Upper lobe of left lung (tissue), 6 donors: Measurements from ENCODE around the gene TBX15. TPM values are rescaled to one million over a fixed set of nuclear protein-coding genes. Genes with fewer than 3 reads are reported as not detected.

ENCODE experiments used
- ATAC-seq, 2 donors: fragments of 200-7000 bp; cut with Tn5 transposase; one replicate each; pipeline ENCODE4 v1.9.1; 2022; ENCODE audit warnings: mild to moderate bottlenecking in 2 of 2, moderate library complexity in 2 of 2; ENCODE audit not compliant: low FRiP score in 2 of 2
- DNase-seq, 2 donors: peaks; one replicate each; pipeline ENCODE4 v3.0.0-alpha.2; 2019 to 2020
- H3K27ac ChIP-seq, 4 donors: fragments of 200-600 bp; sonication (generic); one replicate each; pipeline ENCODE4 v1.5.1; 2016 to 2019
- H3K27me3 ChIP-seq, 4 donors: fragments of 200-600 bp; sonication (generic); one replicate each; pipeline ENCODE4 v1.5.1; 2017 to 2019
- H3K36me3 ChIP-seq, 4 donors: fragments of 200-600 bp; sonication (generic); one replicate each; pipeline ENCODE4 v1.5.1; 2016 to 2019
- H3K4me1 ChIP-seq, 4 donors: fragments of 200-600 bp; sonication (generic); one replicate each; pipeline ENCODE4 v1.5.1; 2018 to 2019
- H3K4me3 ChIP-seq, 4 donors: fragments of 200-600 bp; sonication (generic); one replicate each; pipeline ENCODE4 v1.5.1; 2017 to 2019; ENCODE audit warnings: mild to moderate bottlenecking in 2 of 4, moderate library complexity in 1 of 4
- H3K9me3 ChIP-seq, 4 donors: fragments of 200-600 bp; sonication (generic); one replicate each; pipeline ENCODE4 v1.5.1; 2018 to 2019
- CTCF ChIP-seq, 6 experiments: fragments of 450-650 bp in 4 of 6; fragments of 200-600 bp in 2 of 6; sonication (generic) in 2 of 6; IDR thresholded peaks; one replicate each; pipeline ENCODE4 v1.5.1; 2016 to 2019; ENCODE audit warnings: antibody characterized with exemption in 6 of 6
- EP300 ChIP-seq, 4 donors: sonication (generic); formaldehyde crosslinking; IDR thresholded peaks; one replicate each; pipeline ENCODE4 v1.5.1; 2017; ENCODE audit warnings: antibody characterized with exemption in 4 of 4, control low read depth in 2 of 4
- POLR2A ChIP-seq, 4 donors: fragments of 450-650 bp; IDR thresholded peaks; one replicate each; pipeline ENCODE4 v1.5.1; 2016 to 2017; ENCODE audit warnings: antibody characterized with exemption in 4 of 4, mild to moderate bottlenecking in 2 of 4
- POLR2AphosphoS5 ChIP-seq, 2 donors: sonication (generic); formaldehyde crosslinking; IDR thresholded peaks; one replicate each; pipeline ENCODE4 v1.5.1; 2017; ENCODE audit warnings: antibody characterized with exemption in 2 of 2
- WGBS, 2 donors: methylation state at CpG; one replicate each; pipeline ENCODE4 v1.1.5; 2017 to 2018; 5-methylcytosine and 5-hydroxymethylcytosine counted together
- total RNA-seq, 6 donors: library from RNA; depleted of rRNA in 4 of 6; stranded (reverse); fragments of >200 nt in 4 of 6; gene quantifications; one replicate each; pipeline versions ENCODE4 v1.1.0 to v1.2.1, GENCODE V29; 2016 to 2021
- donor health status: DM: no; HTN: no; CAD: no; lungs with moderate emphysema.
- donor health status: DM: no; HTN: yes; CAD: no; lungs with severe emphysema.

The TBX15 gene
- total RNA-seq, 6 donors from 2014 or later, result 0.13 to 1.2 (median 0.39) TPM; not detected in 1

GRCh38 chr1:118984722-118985639 is 3.2 kb downstream of the TBX15 start:
- H3K27me3 ChIP-seq, result peaks cover 4 to 88% (median 50%) of the 10 kb centered on the region in 4 donors
- peaks cover 21 to 52% (median 28%) of the 10 kb centered on the region in 4 donors for H3K4me1 ChIP-seq
- WGBS, 2 donors, result 20 to 29% methylated on average over 47 to 48 of the region's 48 CpGs
- ATAC-seq, result no peak
- H3K27ac ChIP-seq, result no peak overlapping the region
- no peaks in the 10 kb centered on the region for H3K9me3 ChIP-seq
- H3K36me3 ChIP-seq, result no peaks in the 10 kb centered on the region
- TF ChIP-seq EP300 (IDR thresholded peaks at IDR 0.05) (no peak), POLR2AphosphoS5 (IDR thresholded peaks at IDR 0.05) (no peak), POLR2A (IDR thresholded peaks at IDR 0.05) (no peak), CTCF (IDR thresholded peaks at IDR 0.05) (no peak)
- peak overlapping the region in 3 of 4 donors; percentile 6 to 38 (median 37) for H3K4me3 ChIP-seq
- peak in 1 of 2 donors; percentile 50 for DNase-seq

GRCh38 chr1:118984086-118984721 is 3.9 kb downstream of the TBX15 start:
- H3K9me3 ChIP-seq, result no peaks in the 10 kb centered on the region
- H3K27ac ChIP-seq, result no peak overlapping the region
- 22 to 32% methylated on average over 11 to 43 of the region's 43 CpGs for WGBS, 2 donors
- peak in 1 of 2 donors; percentile 60 for ATAC-seq
- peak in 1 of 2 donors; percentile 72 for DNase-seq
- TF ChIP-seq EP300 (IDR thresholded peaks at IDR 0.05) (no peak), CTCF (IDR thresholded peaks at IDR 0.05) (no peak), POLR2AphosphoS5 (IDR thresholded peaks at IDR 0.05) (no peak), POLR2A (IDR thresholded peaks at IDR 0.05) (no peak)
- H3K4me1 ChIP-seq, result peaks cover 28 to 60% (median 35%) of the 10 kb centered on the region in 4 donors
- peak overlapping the region in 3 of 4 donors; percentile 6 to 38 (median 37) for H3K4me3 ChIP-seq
- H3K27me3 ChIP-seq, result peaks cover 4 to 90% (median 49%) of the 10 kb centered on the region in 4 donors
- H3K36me3 ChIP-seq, result no peaks in the 10 kb centered on the region

- DNase-seq, result peak in 1 of 2 donors; percentile 54
- H3K9me3 ChIP-seq, result no peaks in the 10 kb centered on the region
- H3K4me1 ChIP-seq, result peaks cover 28 to 63% (median 38%) of the 10 kb centered on the region in 4 donors
- WGBS, 2 donors, result 35 to 50% methylated on average over 22 of the region's 22 CpGs
- TF ChIP-seq EP300 (IDR thresholded peaks at IDR 0.05) (no peak), POLR2A (IDR thresholded peaks at IDR 0.05) (no peak), POLR2AphosphoS5 (IDR thresholded peaks at IDR 0.05) (no peak), CTCF (IDR thresholded peaks at IDR 0.05) (no peak)
- no peak overlapping the region for H3K4me3 ChIP-seq
- H3K27me3 ChIP-seq, result peaks cover 2 to 91% (median 44%) of the 10 kb centered on the region in 4 donors
- no peak overlapping the region for H3K27ac ChIP-seq
- no peak for ATAC-seq
- H3K36me3 ChIP-seq, result no peaks in the 10 kb centered on the region
Observed at GRCh38 chr1:118983558-118984041, 4.5 kb downstream of the TBX15 start.

- no peak overlapping the region for H3K27ac ChIP-seq
- TF ChIP-seq CTCF (IDR thresholded peaks at IDR 0.05) (no peak), POLR2AphosphoS5 (IDR thresholded peaks at IDR 0.05) (no peak), POLR2A (IDR thresholded peaks at IDR 0.05) (no peak), EP300 (IDR thresholded peaks at IDR 0.05) (no peak)
- ATAC-seq (no peak), DNase-seq (no peak)
- H3K4me3 ChIP-seq, result no peak overlapping the region
- peaks cover 25 to 57% (median 36%) of the 10 kb centered on the region in 4 donors for H3K4me1 ChIP-seq
- peaks cover 2 to 84% (median 42%) of the 10 kb centered on the region in 4 donors for H3K27me3 ChIP-seq
- WGBS, 2 donors, result 18% methylated on average over 26 of the region's 26 CpGs
- H3K9me3 ChIP-seq, result no peaks in the 10 kb centered on the region
- no peaks in the 10 kb centered on the region for H3K36me3 ChIP-seq
Observed at GRCh38 chr1:118982821-118983557, 5.2 kb downstream of the TBX15 start.
